Activated CD8-positive, alpha-beta T cell treated with anti-CD3 and anti-CD28 coated beads, Interleukin-2, amount 10 ng/mL, durations not matched to agents 7 days and 5 days (primary cell): ENCODE results near the gene KIR2DL4. TPM values are rescaled to one million over a fixed set of nuclear protein-coding genes. Genes with fewer than 3 reads are reported as not detected.
"Not testable (repeated sequence)": the region's sequence is repeated elsewhere in the genome, so short reads cannot be mapped to it uniquely, and the experiment has no call there.

ENCODE experiments used
- ATAC-seq: fragments of 150-1000 bp; cut with Tn5 transposase; one replicate; pipeline ENCODE4 v1.10.0; 2021; ENCODE audit warnings: moderate library complexity
- CTCF ChIA-PET: fragments of 350-600 bp; sonication (Branson Sonifier 250); formaldehyde crosslinking; loops from one replicate; lab custom pipeline; 2021; ENCODE audit warnings: antibody characterized with exemption; lab: Charles Lee
- POLR2A ChIA-PET: fragments of 350-600 bp; sonication (Branson Sonifier 250); formaldehyde crosslinking; loops from one replicate; lab custom pipeline; 2021; ENCODE audit warnings: antibody characterized with exemption; lab: Charles Lee
- DNase-seq: peaks from one replicate; pipeline ENCODE4 v3.0.0-alpha.2; 2020
- H3K27ac Mint-ChIP-seq: one replicate; pipeline ENCODE4 v1.8.0; 2021; ENCODE audit warnings: mild to moderate bottlenecking, mixed read lengths
- H3K27me3 Mint-ChIP-seq: one replicate; pipeline ENCODE4 v1.8.0; 2021; ENCODE audit warnings: low read depth, mixed read lengths
- H3K36me3 Mint-ChIP-seq: one replicate; pipeline ENCODE4 v1.8.0; 2021; ENCODE audit warnings: low read depth, mixed read lengths
- H3K4me1 Mint-ChIP-seq: one replicate; pipeline ENCODE4 v1.8.0; 2021; ENCODE audit warnings: low read depth, mixed read lengths
- H3K4me3 Mint-ChIP-seq: one replicate; pipeline ENCODE4 v1.8.0; 2021; ENCODE audit warnings: mild to moderate bottlenecking, mixed read lengths
- H3K9me3 Mint-ChIP-seq: one replicate; pipeline ENCODE4 v1.8.0; 2022; ENCODE audit warnings: mixed read lengths; ENCODE audit not compliant: insufficient read depth
- total RNA-seq, 2 experiments: library from RNA; stranded (reverse); gene quantifications; one replicate each; pipeline ENCODE4 v1.2.3, GENCODE V29; 2021

The KIR2DL4 gene
- total RNA-seq, 2 experiments from 2014 or later = not detected

GRCh38 chr19:54777851-54778250 lies 25.6 kb upstream of the KIR2DL4 start:
- H3K4me3 Mint-ChIP-seq, H3K27ac Mint-ChIP-seq, H3K27me3 Mint-ChIP-seq, CTCF ChIA-PET, H3K36me3 Mint-ChIP-seq, POLR2A ChIA-PET, H3K9me3 Mint-ChIP-seq, DNase-seq, ATAC-seq, H3K4me1 Mint-ChIP-seq: not testable (repeated sequence)

GRCh38 chr19:54778896-54779295 lies 24.5 kb upstream of the KIR2DL4 start:
- POLR2A ChIA-PET, H3K4me1 Mint-ChIP-seq, DNase-seq, H3K36me3 Mint-ChIP-seq, H3K9me3 Mint-ChIP-seq, H3K27ac Mint-ChIP-seq, CTCF ChIA-PET, H3K27me3 Mint-ChIP-seq, H3K4me3 Mint-ChIP-seq, ATAC-seq: not testable (repeated sequence)

GRCh38 chr19:54782916-54783315 lies 20.5 kb upstream of the KIR2DL4 start:
- H3K27me3 Mint-ChIP-seq, H3K4me3 Mint-ChIP-seq, DNase-seq, ATAC-seq, H3K27ac Mint-ChIP-seq, CTCF ChIA-PET, H3K9me3 Mint-ChIP-seq, H3K36me3 Mint-ChIP-seq, H3K4me1 Mint-ChIP-seq, POLR2A ChIA-PET: not testable (repeated sequence)

- H3K4me1 Mint-ChIP-seq, CTCF ChIA-PET, H3K9me3 Mint-ChIP-seq, H3K36me3 Mint-ChIP-seq, POLR2A ChIA-PET, H3K27me3 Mint-ChIP-seq, H3K27ac Mint-ChIP-seq, H3K4me3 Mint-ChIP-seq, DNase-seq, ATAC-seq: not testable (repeated sequence)
Observed at GRCh38 chr19:54786091-54786723, 17.2 kb upstream of the KIR2DL4 start.

GRCh38 chr19:54788154-54788553 lies 15.3 kb upstream of the KIR2DL4 start:
- ATAC-seq, H3K36me3 Mint-ChIP-seq, CTCF ChIA-PET, POLR2A ChIA-PET, H3K9me3 Mint-ChIP-seq, DNase-seq, H3K4me3 Mint-ChIP-seq, H3K27ac Mint-ChIP-seq: not testable (repeated sequence)
- peaks cover 15% of the 10 kb centered on the region for H3K27me3 Mint-ChIP-seq
- peaks cover 11% of the 10 kb centered on the region for H3K4me1 Mint-ChIP-seq

GRCh38 chr19:54790711-54791110 lies 12.7 kb upstream of the KIR2DL4 start:
- Mint-ChIP-seq H3K4me3 (no peak overlapping the region), H3K4me1 (peaks cover 16% of the 10 kb centered on the region), H3K27me3 (peaks cover 23% of the 10 kb centered on the region), H3K9me3 (no peaks in the 10 kb centered on the region), H3K36me3 (no peaks in the 10 kb centered on the region), H3K27ac (no peak overlapping the region)
- DNase-seq (no peak), ATAC-seq (no peak)
- ChIA-PET CTCF (no interaction called here), POLR2A (no interaction called here)

GRCh38 chr19:54791476-54791875 lies 11.9 kb upstream of the KIR2DL4 start:
- Mint-ChIP-seq H3K27me3 (peaks cover 28% of the 10 kb centered on the region), H3K4me1 (peaks cover 16% of the 10 kb centered on the region), H3K9me3 (no peaks in the 10 kb centered on the region), H3K36me3 (no peaks in the 10 kb centered on the region), H3K27ac (no peak overlapping the region), H3K4me3 (no peak overlapping the region)
- DNase-seq = no peak
- no peak for ATAC-seq
- POLR2A ChIA-PET = no interaction called here
- CTCF ChIA-PET = no interaction called here

- no peaks in the 10 kb centered on the region for H3K36me3 Mint-ChIP-seq
- peaks cover 16% of the 10 kb centered on the region for H3K4me1 Mint-ChIP-seq
- peak overlapping the region; percentile 9 for H3K27ac Mint-ChIP-seq
- ATAC-seq (peak; percentile 53), DNase-seq (no peak)
- POLR2A ChIA-PET = no interaction called here
- H3K4me3 Mint-ChIP-seq = peak overlapping the region; percentile 69
- no peaks in the 10 kb centered on the region for H3K9me3 Mint-ChIP-seq
- peaks cover 36% of the 10 kb centered on the region for H3K27me3 Mint-ChIP-seq
- CTCF ChIA-PET = no interaction called here
Observed at GRCh38 chr19:54792814-54793213, 10.6 kb upstream of the KIR2DL4 start.

- Mint-ChIP-seq H3K27me3 (peaks cover 41% of the 10 kb centered on the region), H3K36me3 (no peaks in the 10 kb centered on the region), H3K27ac (no peak overlapping the region), H3K4me3 (no peak overlapping the region), H3K9me3 (no peaks in the 10 kb centered on the region), H3K4me1 (peaks cover 16% of the 10 kb centered on the region)
- DNase-seq (no peak), ATAC-seq (no peak)
- CTCF ChIA-PET = no interaction called here
- POLR2A ChIA-PET = no interaction called here
Observed at GRCh38 chr19:54795758-54796157, 7.7 kb upstream of the KIR2DL4 start.

- ATAC-seq (no peak), DNase-seq (no peak)
- H3K9me3 Mint-ChIP-seq = no peaks in the 10 kb centered on the region
- H3K4me3 Mint-ChIP-seq = no peak overlapping the region
- no peaks in the 10 kb centered on the region for H3K4me1 Mint-ChIP-seq
- peaks cover 27% of the 10 kb centered on the region for H3K27me3 Mint-ChIP-seq
- H3K36me3 Mint-ChIP-seq = no peaks in the 10 kb centered on the region
- no peak overlapping the region for H3K27ac Mint-ChIP-seq
- ChIA-PET POLR2A (no interaction called here), CTCF (no interaction called here)
Observed at GRCh38 chr19:54804101-54804500, 691 bp downstream of the KIR2DL4 start.

GRCh38 chr19:54804571-54804970 lies 1.2 kb downstream of the KIR2DL4 start:
- H3K36me3 Mint-ChIP-seq = no peaks in the 10 kb centered on the region
- H3K27me3 Mint-ChIP-seq = peaks cover 23% of the 10 kb centered on the region
- ATAC-seq (no peak), DNase-seq (no peak)
- CTCF ChIA-PET = no interaction called here
- no peak overlapping the region for H3K4me3 Mint-ChIP-seq
- no peaks in the 10 kb centered on the region for H3K4me1 Mint-ChIP-seq
- H3K9me3 Mint-ChIP-seq = no peaks in the 10 kb centered on the region
- H3K27ac Mint-ChIP-seq = no peak overlapping the region
- POLR2A ChIA-PET = no interaction called here

GRCh38 chr19:54805665-54806515 lies 2.5 kb downstream of the KIR2DL4 start:
- no peaks in the 10 kb centered on the region for H3K9me3 Mint-ChIP-seq
- no peaks in the 10 kb centered on the region for H3K36me3 Mint-ChIP-seq
- H3K27me3 Mint-ChIP-seq = peaks cover 22% of the 10 kb centered on the region
- POLR2A ChIA-PET = interaction anchor here (0.6 kb wide), 1 partner anchor 357 kb away, joined by 3 read pairs; the partner anchor contains the start of gene LENG8
- no peak overlapping the region for H3K27ac Mint-ChIP-seq
- DNase-seq (no peak), ATAC-seq (no peak)
- H3K4me3 Mint-ChIP-seq = no peak overlapping the region
- CTCF ChIA-PET = no interaction called here
- H3K4me1 Mint-ChIP-seq = no peaks in the 10 kb centered on the region
